ENCODE measurements around the gene CARD18. TPM values are rescaled to one million over a fixed set of nuclear protein-coding genes. Genes with fewer than 3 reads are reported as not detected.

CARD18 gene
- total RNA-seq, 1 experiment from 2014 or later: not detected

GRCh38 chr11:105156231-105156630 is 16.7 kb upstream of the CARD18 start:
- H3K36me3 Mint-ChIP-seq (ENCODE audit: insufficient read depth in 1 of 3, low read depth in 3 of 3): peaks cover 0 to 4% (median 2%) of the 10 kb centered on the region in 3 experiments; a peak in 2 of 7 replicates
- H3K18ac ChIP-seq (ENCODE audit: insufficient read length, low read depth, low read length): no peak overlapping the region
- no peaks in the 10 kb centered on the region for H3K79me1 ChIP-seq (ENCODE audit: insufficient read depth, low read depth, low read length, poor library complexity, severe bottlenecking)
- peaks cover 0 to 3% of the 10 kb centered on the region in 2 experiments; a peak in 1 of 5 replicates for H3K9me3 Mint-ChIP-seq
- no peak overlapping the region for H3K23ac ChIP-seq (ENCODE audit: insufficient read length, low read depth, low read length)
- WGBS (ENCODE audit: extremely low coverage, insufficient read length, low lambda C conversion rate): no CpG with 5 or more reads among the region's 2 CpGs
- H3K4me3 Mint-ChIP-seq: no peak overlapping the region
- peaks cover 10 to 11% of the 10 kb centered on the region in 2 experiments for H3K4me1 Mint-ChIP-seq
- no peak overlapping the region for H3K14ac ChIP-seq (ENCODE audit: insufficient read depth, low read length)
- no peak overlapping the region for H3K27ac Mint-ChIP-seq
- H3K4ac ChIP-seq (ENCODE audit: low read depth, low read length): no peak overlapping the region
- H3K56ac ChIP-seq (ENCODE audit: insufficient read length, low read depth, low read length): no peak overlapping the region
- no peak overlapping the region for H2AFZ ChIP-seq (ENCODE audit: low read length)
- no peak overlapping the region for H3K4me2 ChIP-seq (ENCODE audit: insufficient read depth, insufficient read length, low read length)
- H2BK120ac ChIP-seq (ENCODE audit: low read depth, low read length, poor library complexity, severe bottlenecking): no peak overlapping the region
- H2BK20ac ChIP-seq (ENCODE audit: low read depth, low read length, poor library complexity, severe bottlenecking): no peak overlapping the region
- H4K20me1 ChIP-seq (ENCODE audit: control insufficient read depth, insufficient read depth, insufficient read length): no peaks in the 10 kb centered on the region
- H3K23me2 ChIP-seq (ENCODE audit: insufficient read length, low read depth, low read length, poor library complexity, severe bottlenecking): no peaks in the 10 kb centered on the region
- TF ChIP-seq CTCF (conservative IDR thresholded peaks at IDR 0.05): no peak
- H3T11ph ChIP-seq (ENCODE audit: low read length): no peak overlapping the region
- H3K4me1 ChIP-seq (ENCODE audit: insufficient read depth, low read length): no peaks in the 10 kb centered on the region; the same call in 1 of the 2 replicates
- H2BK15ac ChIP-seq (ENCODE audit: low read depth, low read length): no peak overlapping the region
- no peak overlapping the region for H2BK12ac ChIP-seq (ENCODE audit: insufficient read length, low read depth, low read length)
- H3K79me2 ChIP-seq (ENCODE audit: insufficient read depth, low read length): no peaks in the 10 kb centered on the region
- H2AK5ac ChIP-seq (ENCODE audit: insufficient read length, low read length): no peak overlapping the region
- no peak overlapping the region for H2BK5ac ChIP-seq (ENCODE audit: insufficient read length, low read length)
- H3K9me3 ChIP-seq (ENCODE audit: control insufficient read depth, low read depth, low read length): no peaks in the 10 kb centered on the region
- no peak overlapping the region for H3K27ac ChIP-seq (ENCODE audit: insufficient read length, low read depth, low read length)
- H3K27me3 ChIP-seq (ENCODE audit: insufficient read depth, low read length): no peaks in the 10 kb centered on the region
- no peak overlapping the region for H4K8ac ChIP-seq (replicated peaks; ENCODE audit: insufficient read length, low read depth, low read length)
- no peak overlapping the region for H3K9ac ChIP-seq (ENCODE audit: extremely low read depth, insufficient read length, low read length)
- no peak overlapping the region for H4K91ac ChIP-seq (ENCODE audit: insufficient read length, low read depth, low read length)
- H3K27me3 Mint-ChIP-seq (ENCODE audit: low read depth): no peaks in the 10 kb centered on the region
- no peak overlapping the region for H4K5ac ChIP-seq (ENCODE audit: insufficient read length, low read depth, low read length)
- no peak for DNase-seq

Measured in H9 (cell line).